ENCODE measurements around the gene S100A6. TPM values are rescaled to one million over a fixed set of nuclear protein-coding genes. Genes with fewer than 3 reads are reported as not detected.
A peak's percentile ranks its signal among the peaks of the same experiment; 100 is the strongest.
"Not testable (repeated sequence)": the region's sequence is repeated elsewhere in the genome, so short reads cannot be mapped to it uniquely, and the experiment has no call there.

Gene S100A6
- total RNA-seq, 5 donors from 2014 or later (not counting 1 experiment from before 2014, with no cell fraction given), result 200 to 467 (median 400) TPM

GRCh38 chr1:153562021-153562420 lies 26.2 kb upstream of the S100A6 start:
- H3K4me3 Mint-ChIP-seq; DNase-seq; H3K36me3 Mint-ChIP-seq; H3K27me3 Mint-ChIP-seq; H3K27me3 ChIP-seq (replicated peaks in 1 of 2; ENCODE audit: control insufficient read depth in 2 of 2, extremely low read depth in 1 of 2, insufficient read depth in 2 of 2, low read length in 1 of 2); H3K9me3 ChIP-seq; H3K9me3 Mint-ChIP-seq; H3K4me3 ChIP-seq (ENCODE audit: control insufficient read depth in 1 of 2, extremely low read depth in 1 of 2, low read length in 1 of 2); H3K27ac ChIP-seq (ENCODE audit: low read length); ATAC-seq (replicated peaks in 1 of 4); H3K36me3 ChIP-seq (ENCODE audit: control insufficient read depth in 2 of 2, extremely low read depth in 1 of 2, insufficient read depth in 1 of 2, low read length in 1 of 2); POLR2A ChIA-PET: not testable (repeated sequence)
- H3K27ac Mint-ChIP-seq, result peak overlapping the region; percentile 27 to 34
- H3K4me1 ChIP-seq (ENCODE audit: control insufficient read depth in 1 of 2, extremely low read depth in 1 of 2, insufficient read depth in 2 of 2, low read length in 2 of 2), result peaks cover 4 to 18% of the 10 kb centered on the region in 2 experiments
- CTCF ChIA-PET, result interaction anchor here (0.9 to 1.3 kb wide), 3 partner anchors 12 to 51 kb away, joined by 3 to 7 read pairs (median 5); no protein-coding TSS in a partner anchor
- peaks cover 14 to 19% (median 16%) of the 10 kb centered on the region in 3 donors for H3K4me1 Mint-ChIP-seq
- WGBS (ENCODE audit: insufficient coverage), result 89% methylated on average over 1 of the region's 3 CpGs

GRCh38 chr1:153561466-153561985 lies 25.7 kb upstream of the S100A6 start:
- WGBS (ENCODE audit: insufficient coverage), result 96% methylated on average over 3 of the region's 3 CpGs
- CTCF ChIA-PET, result interaction anchor here in 1 of 2 donors (1.2 kb wide), 1 partner anchor 51 kb away, joined by 3 read pairs; no protein-coding TSS in a partner anchor
- Mint-ChIP-seq H3K4me3 (no peak overlapping the region), H3K4me1 (peaks cover 9 to 14% (median 12%) of the 10 kb centered on the region in 3 donors), H3K27me3 (no peaks in the 10 kb centered on the region), H3K27ac (no peak overlapping the region), H3K36me3 (no peaks in the 10 kb centered on the region), H3K9me3 (no peaks in the 10 kb centered on the region)
- DNase-seq, result no peak
- no peaks in the 10 kb centered on the region for H3K36me3 ChIP-seq (ENCODE audit: control insufficient read depth in 2 of 2, extremely low read depth in 1 of 2, insufficient read depth in 1 of 2, low read length in 1 of 2)
- ATAC-seq (replicated peaks in 1 of 4), result no peak
- H3K27ac ChIP-seq (ENCODE audit: low read length), result no peak overlapping the region
- no peaks in the 10 kb centered on the region for H3K9me3 ChIP-seq
- POLR2A ChIA-PET, result no interaction called here
- H3K4me1 ChIP-seq (ENCODE audit: control insufficient read depth in 1 of 2, extremely low read depth in 1 of 2, insufficient read depth in 2 of 2, low read length in 2 of 2), result peaks cover 0 to 13% of the 10 kb centered on the region in 2 experiments
- H3K27me3 ChIP-seq (replicated peaks in 1 of 2; ENCODE audit: control insufficient read depth in 2 of 2, extremely low read depth in 1 of 2, insufficient read depth in 2 of 2, low read length in 1 of 2), result no peaks in the 10 kb centered on the region
- no peak overlapping the region for H3K4me3 ChIP-seq (ENCODE audit: control insufficient read depth in 1 of 2, extremely low read depth in 1 of 2, low read length in 1 of 2)

- Histone ChIP-seq H3K4me1 (ENCODE audit: control insufficient read depth in 1 of 2, extremely low read depth in 1 of 2, insufficient read depth in 2 of 2, low read length in 2 of 2) (peaks cover 0 to 7% of the 10 kb centered on the region in 2 experiments), H3K27ac (ENCODE audit: low read length) (no peak overlapping the region), H3K27me3 (replicated peaks in 1 of 2; ENCODE audit: control insufficient read depth in 2 of 2, extremely low read depth in 1 of 2, insufficient read depth in 2 of 2, low read length in 1 of 2) (no peaks in the 10 kb centered on the region), H3K36me3 (ENCODE audit: control insufficient read depth in 2 of 2, extremely low read depth in 1 of 2, insufficient read depth in 1 of 2, low read length in 1 of 2) (no peaks in the 10 kb centered on the region), H3K4me3 (ENCODE audit: control insufficient read depth in 1 of 2, extremely low read depth in 1 of 2, low read length in 1 of 2) (no peak overlapping the region), H3K9me3 (no peaks in the 10 kb centered on the region)
- 84% methylated on average over 3 of the region's 10 CpGs for WGBS (ENCODE audit: insufficient coverage)
- ATAC-seq (replicated peaks in 1 of 4) (no peak), DNase-seq (no peak)
- H3K27ac Mint-ChIP-seq, result no peak overlapping the region
- H3K9me3 Mint-ChIP-seq, result no peaks in the 10 kb centered on the region
- POLR2A ChIA-PET, result no interaction called here
- H3K4me1 Mint-ChIP-seq, result peaks cover 5 to 8% (median 7%) of the 10 kb centered on the region in 3 donors
- CTCF ChIA-PET, result no interaction called here
- no peaks in the 10 kb centered on the region for H3K27me3 Mint-ChIP-seq
- H3K4me3 Mint-ChIP-seq, result no peak overlapping the region
- no peaks in the 10 kb centered on the region for H3K36me3 Mint-ChIP-seq
Measured at GRCh38 chr1:153560771-153561465, 25.1 kb upstream of the S100A6 start.

- H3K4me1 ChIP-seq (ENCODE audit: control insufficient read depth in 1 of 2, extremely low read depth in 1 of 2, insufficient read depth in 2 of 2, low read length in 2 of 2), result peaks cover 0 to under 1% of the 10 kb centered on the region in 2 experiments
- no peak overlapping the region for H3K27ac Mint-ChIP-seq
- H3K27me3 ChIP-seq (replicated peaks in 1 of 2; ENCODE audit: control insufficient read depth in 2 of 2, extremely low read depth in 1 of 2, insufficient read depth in 2 of 2, low read length in 1 of 2), result no peaks in the 10 kb centered on the region
- WGBS (ENCODE audit: insufficient coverage), result 80% methylated on average over 1 of the region's 2 CpGs
- no peaks in the 10 kb centered on the region for H3K27me3 Mint-ChIP-seq
- H3K4me1 Mint-ChIP-seq, result peaks cover under 1 to 1% (median 1%) of the 10 kb centered on the region in 3 donors
- CTCF ChIA-PET, result no interaction called here
- no peaks in the 10 kb centered on the region for H3K36me3 Mint-ChIP-seq
- H3K36me3 ChIP-seq (ENCODE audit: control insufficient read depth in 2 of 2, extremely low read depth in 1 of 2, insufficient read depth in 1 of 2, low read length in 1 of 2), result no peaks in the 10 kb centered on the region
- POLR2A ChIA-PET, result no interaction called here
- DNase-seq (no peak), ATAC-seq (replicated peaks in 1 of 4) (no peak)
- H3K9me3 ChIP-seq, result no peaks in the 10 kb centered on the region
- no peak overlapping the region for H3K4me3 Mint-ChIP-seq
- H3K27ac ChIP-seq (ENCODE audit: low read length), result no peak overlapping the region
- no peak overlapping the region for H3K4me3 ChIP-seq (ENCODE audit: control insufficient read depth in 1 of 2, extremely low read depth in 1 of 2, low read length in 1 of 2)
- no peaks in the 10 kb centered on the region for H3K9me3 Mint-ChIP-seq
Measured at GRCh38 chr1:153560241-153560640, 24.4 kb upstream of the S100A6 start.

- WGBS (ENCODE audit: insufficient coverage), result 100% methylated on average over 1 of the region's 3 CpGs
- no peak for ATAC-seq (replicated peaks in 1 of 4)
- POLR2A ChIA-PET, result interaction anchor here in 1 of 2 donors (0.6 kb wide), 1 partner anchor 12 kb away, joined by 4 read pairs; the partner anchor contains the start of gene S100A4
Measured at GRCh38 chr1:153557877-153558276, 22.1 kb upstream of the S100A6 start.

GRCh38 chr1:153556348-153556747 lies 20.6 kb upstream of the S100A6 start:
- WGBS (ENCODE audit: insufficient coverage), result no CpG with 5 or more reads among the region's 1 CpG
- DNase-seq (no peak), ATAC-seq (replicated peaks in 1 of 4) (no peak)
- Mint-ChIP-seq H3K27ac (no peak overlapping the region), H3K4me3 (no peak overlapping the region), H3K27me3 (no peaks in the 10 kb centered on the region), H3K4me1 (peaks cover 0 to 10% (median 0%) of the 10 kb centered on the region in 3 donors), H3K9me3 (no peaks in the 10 kb centered on the region), H3K36me3 (no peaks in the 10 kb centered on the region)
- no peaks in the 10 kb centered on the region for H3K4me1 ChIP-seq (ENCODE audit: control insufficient read depth in 1 of 2, extremely low read depth in 1 of 2, insufficient read depth in 2 of 2, low read length in 2 of 2)
- H3K27ac ChIP-seq (ENCODE audit: low read length), result no peak overlapping the region
- ChIA-PET CTCF (interaction anchor here in 1 of 2 donors (0.8 kb wide), 1 partner anchor 13 kb away, joined by 3 read pairs; no protein-coding TSS in a partner anchor), POLR2A (interaction anchor here in 1 of 2 donors (0.6 kb wide), 1 partner anchor 17 kb away, joined by 8 read pairs; no protein-coding TSS in a partner anchor)
- H3K27me3 ChIP-seq (replicated peaks in 1 of 2; ENCODE audit: control insufficient read depth in 2 of 2, extremely low read depth in 1 of 2, insufficient read depth in 2 of 2, low read length in 1 of 2), result no peaks in the 10 kb centered on the region
- H3K4me3 ChIP-seq (ENCODE audit: control insufficient read depth in 1 of 2, extremely low read depth in 1 of 2, low read length in 1 of 2), result no peak overlapping the region
- H3K9me3 ChIP-seq, result no peaks in the 10 kb centered on the region
- no peaks in the 10 kb centered on the region for H3K36me3 ChIP-seq (ENCODE audit: control insufficient read depth in 2 of 2, extremely low read depth in 1 of 2, insufficient read depth in 1 of 2, low read length in 1 of 2)

More at GRCh38 chr1:153557877-153558276, 22.1 kb upstream of the S100A6 start:
- no peak for DNase-seq
- no peak overlapping the region for H3K27ac Mint-ChIP-seq
- no peak overlapping the region for H3K4me3 Mint-ChIP-seq
- CTCF ChIA-PET, result interaction anchor here in 1 of 2 donors (0.7 kb wide), 1 partner anchor 14 kb away, joined by 3 read pairs; no protein-coding TSS in a partner anchor
- Histone ChIP-seq H3K27me3 (replicated peaks in 1 of 2; ENCODE audit: control insufficient read depth in 2 of 2, extremely low read depth in 1 of 2, insufficient read depth in 2 of 2, low read length in 1 of 2) (no peaks in the 10 kb centered on the region), H3K27ac (ENCODE audit: low read length) (no peak overlapping the region), H3K4me3 (ENCODE audit: control insufficient read depth in 1 of 2, extremely low read depth in 1 of 2, low read length in 1 of 2) (no peak overlapping the region), H3K9me3 (no peaks in the 10 kb centered on the region), H3K4me1 (ENCODE audit: control insufficient read depth in 1 of 2, extremely low read depth in 1 of 2, insufficient read depth in 2 of 2, low read length in 2 of 2) (no peaks in the 10 kb centered on the region), H3K36me3 (ENCODE audit: control insufficient read depth in 2 of 2, extremely low read depth in 1 of 2, insufficient read depth in 1 of 2, low read length in 1 of 2) (no peaks in the 10 kb centered on the region)
- H3K9me3 Mint-ChIP-seq, result no peaks in the 10 kb centered on the region
- H3K27me3 Mint-ChIP-seq, result no peaks in the 10 kb centered on the region
- peaks cover 0 to 10% (median 0%) of the 10 kb centered on the region in 3 donors for H3K4me1 Mint-ChIP-seq
- H3K36me3 Mint-ChIP-seq, result no peaks in the 10 kb centered on the region
